ENCODE measurements around the gene PI4KA. TPM values are rescaled to one million over a fixed set of nuclear protein-coding genes. Genes with fewer than 3 reads are reported as not detected.

The PI4KA gene
- total RNA-seq, 1 donor from 2014 or later = 140 TPM

GRCh38 chr22:20758688-20759087 is 99.9 kb downstream of the PI4KA start:
- Mint-ChIP-seq H3K4me3 (ENCODE audit: low read depth) (no peak overlapping the region), H3K9me3 (ENCODE audit: low read depth) (no peaks in the 10 kb centered on the region), H3K36me3 (ENCODE audit: insufficient read depth) (peaks cover 14% of the 10 kb centered on the region), H3K27me3 (no peaks in the 10 kb centered on the region), H3K27ac (peak overlapping the region; percentile 67), H3K4me1 (ENCODE audit: low read depth) (no peaks in the 10 kb centered on the region)
- DNase-seq (ENCODE audit: low spot score, unreplicated experiment) = no peak
- no peak for TF ChIP-seq CTCF (IDR thresholded peaks at IDR 0.05; ENCODE audit: unreplicated experiment)

- Mint-ChIP-seq H3K4me1 (ENCODE audit: low read depth) (no peaks in the 10 kb centered on the region), H3K4me3 (ENCODE audit: low read depth) (no peak overlapping the region), H3K27ac (no peak overlapping the region), H3K36me3 (ENCODE audit: insufficient read depth) (peaks cover 11% of the 10 kb centered on the region), H3K9me3 (ENCODE audit: low read depth) (no peaks in the 10 kb centered on the region), H3K27me3 (no peaks in the 10 kb centered on the region)
- no peak for DNase-seq (ENCODE audit: low spot score, unreplicated experiment)
- TF ChIP-seq CTCF (IDR thresholded peaks at IDR 0.05; ENCODE audit: unreplicated experiment) = no peak
These were observed 101.8 kb downstream of the PI4KA start for GRCh38 chr22:20756846-20757245.

GRCh38 chr22:20752873-20753272 is 105.7 kb downstream of the PI4KA start:
- no peak for TF ChIP-seq CTCF (IDR thresholded peaks at IDR 0.05; ENCODE audit: unreplicated experiment)
- no peaks in the 10 kb centered on the region for H3K9me3 Mint-ChIP-seq (ENCODE audit: low read depth)
- H3K27ac Mint-ChIP-seq = no peak overlapping the region
- no peak overlapping the region for H3K4me3 Mint-ChIP-seq (ENCODE audit: low read depth)
- H3K27me3 Mint-ChIP-seq = no peaks in the 10 kb centered on the region
- no peak for DNase-seq (ENCODE audit: low spot score, unreplicated experiment)
- H3K4me1 Mint-ChIP-seq (ENCODE audit: low read depth) = no peaks in the 10 kb centered on the region
- H3K36me3 Mint-ChIP-seq (ENCODE audit: insufficient read depth) = peaks cover 14% of the 10 kb centered on the region

- H3K36me3 Mint-ChIP-seq (ENCODE audit: insufficient read depth) = peaks cover 12% of the 10 kb centered on the region
- H3K9me3 Mint-ChIP-seq (ENCODE audit: low read depth) = no peaks in the 10 kb centered on the region
- TF ChIP-seq CTCF (IDR thresholded peaks at IDR 0.05; ENCODE audit: unreplicated experiment) = no peak
- no peak overlapping the region for H3K4me3 Mint-ChIP-seq (ENCODE audit: low read depth)
- no peak for DNase-seq (ENCODE audit: low spot score, unreplicated experiment)
- H3K27me3 Mint-ChIP-seq = no peaks in the 10 kb centered on the region
- H3K4me1 Mint-ChIP-seq (ENCODE audit: low read depth) = no peaks in the 10 kb centered on the region
- H3K27ac Mint-ChIP-seq = no peak overlapping the region
These were observed 106.4 kb downstream of the PI4KA start for GRCh38 chr22:20752104-20752741.

GRCh38 chr22:20751185-20751851 is 107.3 kb downstream of the PI4KA start:
- Mint-ChIP-seq H3K9me3 (ENCODE audit: low read depth) (no peaks in the 10 kb centered on the region), H3K4me3 (ENCODE audit: low read depth) (no peak overlapping the region), H3K36me3 (ENCODE audit: insufficient read depth) (peaks cover 13% of the 10 kb centered on the region), H3K27ac (no peak overlapping the region), H3K4me1 (ENCODE audit: low read depth) (no peaks in the 10 kb centered on the region), H3K27me3 (no peaks in the 10 kb centered on the region)
- DNase-seq (ENCODE audit: low spot score, unreplicated experiment) = no peak
- peak; percentile 13 for TF ChIP-seq CTCF (IDR thresholded peaks at IDR 0.05; ENCODE audit: unreplicated experiment)

Data from progenitor cell of endocrine pancreas (in vitro differentiated cells).